Keratinocyte (primary cell): ENCODE measurements around the gene RPL31. TPM values are rescaled to one million over a fixed set of nuclear protein-coding genes. Genes with fewer than 3 reads are reported as not detected.

ENCODE experiments used
- DNase-seq: peaks from one replicate; pipeline ENCODE4 v3.0.0-alpha.2; 2011; ENCODE audit warnings: low read depth, missing footprints, low spot score
- FAIRE-seq: peaks from 2 replicates; lab custom pipeline; 2011; peaks lifted over from hg19 to GRCh38; lab: Jason Lieb, UNC
- H2AFZ ChIP-seq: 2 replicates; pipeline ENCODE4 v1.6.0; 2012; ENCODE audit warnings: low read length, control low read depth, inconsistent platforms; ENCODE audit not compliant: control insufficient read depth
- H3K27ac ChIP-seq: 2 replicates; pipeline ENCODE4 v1.5.1; 2011; ENCODE audit warnings: low read length; ENCODE audit not compliant: control insufficient read depth, insufficient read depth
- H3K27me3 ChIP-seq: 3 replicates; pipeline ENCODE4 v1.6.0; 2011; ENCODE audit warnings: low read length; ENCODE audit not compliant: control insufficient read depth, insufficient read depth; ENCODE audit errors: extremely low read depth
- H3K36me3 ChIP-seq, 2 experiments: 2 replicates in 1 of 2; 3 replicates in 1 of 2; pipeline ENCODE4 v1.5.1; 2011; ENCODE audit warnings: low read length in 2 of 2, mild to moderate bottlenecking in 1 of 2; ENCODE audit not compliant: control insufficient read depth in 2 of 2, insufficient read depth in 2 of 2; ENCODE audit errors: extremely low read depth in 1 of 2
- H3K4me1 ChIP-seq: 3 replicates; pipeline ENCODE4 v1.5.1; 2011; ENCODE audit warnings: low read length; ENCODE audit not compliant: control insufficient read depth, insufficient read depth; ENCODE audit errors: extremely low read depth
- H3K4me2 ChIP-seq: 3 replicates; pipeline ENCODE4 v1.6.0; 2011; ENCODE audit warnings: low read depth, low read length; ENCODE audit not compliant: control insufficient read depth, insufficient read depth; ENCODE audit errors: extremely low read depth
- H3K4me3 ChIP-seq, 3 experiments: fragments of 200-600 bp in 1 of 3; sonication (generic) in 1 of 3; 2 replicates in 2 of 3; 3 replicates in 1 of 3; pipeline ENCODE4 v1.5.1; 2011 to 2016; ENCODE audit warnings: low read length in 3 of 3, mild to moderate bottlenecking in 3 of 3, control low read depth in 2 of 3, inconsistent platforms in 1 of 3, low read depth in 1 of 3, mixed read lengths in 1 of 3, mixed run types in 1 of 3, moderate library complexity in 1 of 3; ENCODE audit not compliant: control insufficient read depth in 2 of 3, insufficient read depth in 2 of 3; ENCODE audit errors: extremely low read depth in 1 of 3
- H3K79me2 ChIP-seq: 2 replicates; pipeline ENCODE4 v1.6.0; 2012; ENCODE audit warnings: low read length; ENCODE audit not compliant: control insufficient read depth, insufficient read depth
- H3K9ac ChIP-seq: 3 replicates; pipeline ENCODE4 v1.6.0; 2011; ENCODE audit warnings: low read length; ENCODE audit not compliant: control insufficient read depth, insufficient read depth; ENCODE audit errors: extremely low read depth
- H3K9me1 ChIP-seq: 3 replicates; pipeline ENCODE4 v1.6.0; 2011; ENCODE audit warnings: low read length; ENCODE audit not compliant: control insufficient read depth, insufficient read depth; ENCODE audit errors: extremely low read depth
- H3K9me3 ChIP-seq: 2 replicates; pipeline ENCODE4 v1.5.1; 2012; ENCODE audit warnings: low read depth, low read length; ENCODE audit not compliant: control insufficient read depth
- H4K20me1 ChIP-seq: 3 replicates; pipeline ENCODE4 v1.6.0; 2011; ENCODE audit warnings: low read length; ENCODE audit not compliant: control insufficient read depth, insufficient read depth; ENCODE audit errors: extremely low read depth
- CTCF ChIP-seq, 3 experiments: IDR thresholded peaks in 1 of 3; conservative IDR thresholded peaks in 1 of 3; optimal IDR thresholded peaks in 1 of 3; 2 replicates in 2 of 3; 3 replicates in 1 of 3; pipeline versions ENCODE3 to v1.5.1; 2011; ENCODE audit warnings: low read length in 3 of 3, mild to moderate bottlenecking in 3 of 3, moderate library complexity in 2 of 3, control low read depth in 1 of 3, inconsistent platforms in 1 of 3; ENCODE audit not compliant: insufficient read depth in 2 of 3; ENCODE audit errors: extremely low read depth in 1 of 3
- EZH2 ChIP-seq: IDR thresholded peaks from one replicate; pipeline ENCODE4 v1.6.1; 2012; ENCODE audit warnings: inconsistent platforms, mild to moderate bottlenecking, low read length, moderate library complexity
- dilution Hi-C: fragments of 300-500 bp; cut with MboI; formaldehyde crosslinking; loops from one replicate; pipeline ENCODE4 v1.7.0; 2020; ENCODE audit warnings: low sequenced_read_pairs; ENCODE audit not compliant: extremely low pct_ligation_motif_present
- polyA plus RNA-seq, 5 experiments: library from polyadenylated mRNA; depleted of rRNA in 3 of 5; stranded (reverse) in 3 of 5; stranded (forward) in 1 of 5; unstranded in 1 of 5; fragments of >200 nt; gene quantifications; 1 replicate in 1 of 5; 2 replicates in 3 of 5; 3 replicates in 1 of 5; pipeline versions ENCODE4 v1.2.1 to v1.2.3, GENCODE V29; 2011 to 2012; ENCODE audit warnings: missing spikeins in 2 of 5, low read depth in 1 of 5, low replicate concordance in 1 of 5

RPL31 gene
- polyA plus RNA-seq, 1 donor (not counting 4 experiments of a cell fraction or from before 2014, with no cell fraction given), result 2,795 TPM

GRCh38 chr2:100991404-100991773, 10.7 kb upstream of the RPL31 start:
- no peak overlapping the region for H3K4me2 ChIP-seq
- dilution Hi-C loops, result no loop called here
- no peaks in the 10 kb centered on the region for H3K79me2 ChIP-seq
- FAIRE-seq, result no peak
- H3K9me3 ChIP-seq, result no peaks in the 10 kb centered on the region
- no peaks in the 10 kb centered on the region for H3K27me3 ChIP-seq
- H3K36me3 ChIP-seq, result peaks cover 0 to 38% of the 10 kb centered on the region in 2 experiments
- H3K4me3 ChIP-seq, result no peak overlapping the region
- no peak overlapping the region for H3K9ac ChIP-seq
- no peaks in the 10 kb centered on the region for H3K9me1 ChIP-seq
- DNase-seq, result no peak
- no peak overlapping the region for H3K27ac ChIP-seq
- no peaks in the 10 kb centered on the region for H3K4me1 ChIP-seq
- H4K20me1 ChIP-seq, result no peaks in the 10 kb centered on the region
- no peak for TF ChIP-seq CTCF (optimal IDR thresholded peaks at IDR 0.05 in 1 of 3, IDR thresholded peaks at IDR 0.05 in 1 of 3, conservative IDR thresholded peaks at IDR 0.05 in 1 of 3; ENCODE audit: extremely low read depth in 1 of 3, insufficient read depth in 2 of 3, low read length in 3 of 3)
- no peak for TF ChIP-seq EZH2
- no peak overlapping the region for H2AFZ ChIP-seq

- DNase-seq (no peak), FAIRE-seq (no peak)
- no peaks in the 10 kb centered on the region for H3K4me1 ChIP-seq
- H3K27me3 ChIP-seq, result no peaks in the 10 kb centered on the region
- dilution Hi-C loops, result no loop called here
- H3K9ac ChIP-seq, result no peak overlapping the region
- no peak overlapping the region for H3K4me2 ChIP-seq
- H4K20me1 ChIP-seq, result no peaks in the 10 kb centered on the region
- H3K9me1 ChIP-seq, result no peaks in the 10 kb centered on the region
- H2AFZ ChIP-seq, result no peak overlapping the region
- peaks cover 0 to 42% of the 10 kb centered on the region in 2 experiments for H3K36me3 ChIP-seq
- no peak for TF ChIP-seq CTCF (optimal IDR thresholded peaks at IDR 0.05 in 1 of 3, IDR thresholded peaks at IDR 0.05 in 1 of 3, conservative IDR thresholded peaks at IDR 0.05 in 1 of 3; ENCODE audit: extremely low read depth in 1 of 3, insufficient read depth in 2 of 3, low read length in 3 of 3)
- TF ChIP-seq EZH2, result no peak
- H3K79me2 ChIP-seq, result no peaks in the 10 kb centered on the region
- no peak overlapping the region for H3K4me3 ChIP-seq
- H3K9me3 ChIP-seq, result no peaks in the 10 kb centered on the region
- no peak overlapping the region for H3K27ac ChIP-seq
Measured at GRCh38 chr2:100992262-100992661, 9.8 kb upstream of the RPL31 start.
